Neural progenitor cell (in vitro differentiated cells): Measurements from ENCODE around the gene VEZF1.

Experiments used
- EZH2phosphoT487 ChIP-seq: fragments of 200-600 bp; sonication (generic); IDR thresholded peaks from 2 replicates; pipeline ENCODE4 v1.6.1; 2017; ENCODE audit warnings: antibody characterized with exemption
- TF ChIP-seq, protein P1 (sequence below): fragments of 200-600 bp; sonication (generic); IDR thresholded peaks from 2 replicates; pipeline ENCODE4 v1.5.1; 2017; ENCODE audit warnings: antibody characterized with exemption, mild to moderate bottlenecking

DNA sequence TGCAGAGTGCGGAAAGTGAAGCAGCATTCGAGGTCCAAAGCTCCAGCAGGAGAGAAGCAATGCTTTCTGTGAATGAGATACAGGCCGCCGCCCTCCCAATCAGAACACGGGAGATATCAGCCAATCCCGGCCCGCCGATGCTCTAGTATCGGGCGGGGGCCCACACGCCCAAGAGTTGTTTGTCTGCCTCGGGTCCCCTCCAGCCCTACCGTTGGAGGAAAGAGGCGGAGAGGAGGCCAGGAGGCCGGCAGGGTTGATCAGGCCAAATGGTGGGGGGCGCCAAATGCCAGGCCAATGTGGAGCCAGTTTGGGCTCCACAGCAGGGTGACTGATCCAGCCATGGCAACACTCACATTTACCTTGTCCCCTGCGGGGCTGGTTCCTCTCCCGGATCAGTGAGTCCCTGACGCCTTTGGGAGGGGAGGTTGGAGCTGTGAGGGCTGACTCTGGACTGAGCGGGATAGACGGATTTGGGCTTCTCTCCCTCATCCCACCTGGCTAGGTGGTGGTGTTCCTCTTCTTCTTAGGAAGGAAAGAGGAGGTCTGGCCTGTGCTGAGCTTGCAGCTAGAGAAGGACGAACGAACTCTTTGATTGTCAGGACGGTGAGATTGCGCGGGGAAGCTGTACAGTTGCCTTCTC lies 22.4 kb downstream of the VEZF1 start:
- TF ChIP-seq, protein P1, sequence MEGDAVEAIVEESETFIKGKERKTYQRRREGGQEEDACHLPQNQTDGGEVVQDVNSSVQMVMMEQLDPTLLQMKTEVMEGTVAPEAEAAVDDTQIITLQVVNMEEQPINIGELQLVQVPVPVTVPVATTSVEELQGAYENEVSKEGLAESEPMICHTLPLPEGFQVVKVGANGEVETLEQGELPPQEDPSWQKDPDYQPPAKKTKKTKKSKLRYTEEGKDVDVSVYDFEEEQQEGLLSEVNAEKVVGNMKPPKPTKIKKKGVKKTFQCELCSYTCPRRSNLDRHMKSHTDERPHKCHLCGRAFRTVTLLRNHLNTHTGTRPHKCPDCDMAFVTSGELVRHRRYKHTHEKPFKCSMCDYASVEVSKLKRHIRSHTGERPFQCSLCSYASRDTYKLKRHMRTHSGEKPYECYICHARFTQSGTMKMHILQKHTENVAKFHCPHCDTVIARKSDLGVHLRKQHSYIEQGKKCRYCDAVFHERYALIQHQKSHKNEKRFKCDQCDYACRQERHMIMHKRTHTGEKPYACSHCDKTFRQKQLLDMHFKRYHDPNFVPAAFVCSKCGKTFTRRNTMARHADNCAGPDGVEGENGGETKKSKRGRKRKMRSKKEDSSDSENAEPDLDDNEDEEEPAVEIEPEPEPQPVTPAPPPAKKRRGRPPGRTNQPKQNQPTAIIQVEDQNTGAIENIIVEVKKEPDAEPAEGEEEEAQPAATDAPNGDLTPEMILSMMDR: no peak
- TF ChIP-seq EZH2phosphoT487: no peak
